B cell (primary cell): ENCODE results near the gene ASAP3. TPM values are rescaled to one million over a fixed set of nuclear protein-coding genes. Genes with fewer than 3 reads are reported as not detected.

Experiments used
- ATAC-seq: fragments of 200-7000 bp; cut with Tn5 transposase; one replicate; pipeline ENCODE4 v1.10.0; 2021; ENCODE audit warnings: low read depth, mild to moderate bottlenecking, moderate number of reproducible peaks, moderate library complexity
- CTCF ChIA-PET: fragments of 350-600 bp; sonication (Branson Sonifier 250); formaldehyde crosslinking; loops from one replicate; lab custom pipeline; 2021; ENCODE audit warnings: antibody characterized with exemption, inconsistent platforms; lab: Charles Lee
- POLR2A ChIA-PET: fragments of 350-600 bp; sonication (Branson Sonifier 250); formaldehyde crosslinking; loops from one replicate; lab custom pipeline; 2021; ENCODE audit warnings: antibody characterized with exemption; lab: Charles Lee
- DNase-seq: peaks from one replicate; pipeline ENCODE4 v3.0.0; 2013
- H2AFZ ChIP-seq: 2 replicates; pipeline ENCODE4 v1.6.1; 2012; ENCODE audit warnings: mild to moderate bottlenecking, low read depth, low read length; ENCODE audit not compliant: insufficient read depth, poor library complexity, severe bottlenecking
- H3K27ac ChIP-seq, 2 donors: 1 replicate in 1 of 2; 2 replicates in 1 of 2; pipeline ENCODE4 v1.5.1; 2012 to 2013; ENCODE audit warnings: low read length in 2 of 2, mild to moderate bottlenecking in 2 of 2, moderate library complexity in 1 of 2
- H3K27me3 ChIP-seq, 4 experiments: fragments of 200-600 bp in 1 of 4; sonication (generic) in 1 of 4; replicated peaks in 1 of 4; 1 replicate in 2 of 4; 2 replicates in 2 of 4; pipeline versions ENCODE4 v1.6.1 to v1.7.0; 2013 to 2016; ENCODE audit warnings: low read length in 3 of 4, mild to moderate bottlenecking in 2 of 4, mixed read lengths in 1 of 4, moderate library complexity in 1 of 4; ENCODE audit not compliant: insufficient read depth in 4 of 4, control insufficient read depth in 3 of 4; ENCODE audit errors: control extremely low read depth in 1 of 4
- H3K36me3 ChIP-seq, 2 experiments: replicated peaks in 1 of 2; 1 replicate in 1 of 2; 2 replicates in 1 of 2; pipeline versions ENCODE4 v1.6.1 to v1.7.1; 2013; ENCODE audit warnings: low read length in 1 of 2; ENCODE audit not compliant: insufficient read depth in 2 of 2, control insufficient read depth in 1 of 2; ENCODE audit errors: control extremely low read depth in 1 of 2, extremely low read depth in 1 of 2
- H3K4me1 ChIP-seq, 2 donors: fragments of 200-600 bp in 1 of 2; sonication (generic) in 1 of 2; 1 replicate in 1 of 2; 2 replicates in 1 of 2; pipeline versions ENCODE4 v1.5.1 to v1.6.1; 2013 to 2017; ENCODE audit warnings: low read length in 2 of 2; ENCODE audit not compliant: control insufficient read depth in 2 of 2, insufficient read depth in 2 of 2
- H3K4me2 ChIP-seq: replicated peaks from 2 replicates; pipeline ENCODE3; 2012; ENCODE audit warnings: mild to moderate bottlenecking, low read depth, low read length; ENCODE audit not compliant: poor library complexity, severe bottlenecking
- H3K4me3 ChIP-seq, 5 experiments: fragments of 200-600 bp in 1 of 5; sonication (generic) in 1 of 5; 1 replicate in 3 of 5; 2 replicates in 2 of 5; pipeline versions ENCODE4 v1.5.1 to v1.7.0; 2011 to 2016; ENCODE audit warnings: low read length in 4 of 5, mild to moderate bottlenecking in 4 of 5, low read depth in 2 of 5, control low read depth in 1 of 5, moderate library complexity in 1 of 5; ENCODE audit not compliant: insufficient read depth in 1 of 5; ENCODE audit errors: control extremely low read depth in 1 of 5, extremely low read depth in 1 of 5
- H3K79me2 ChIP-seq: fragments of 200-600 bp; sonication (generic); one replicate; pipeline ENCODE4 v1.6.0; 2016; ENCODE audit warnings: low read length; ENCODE audit not compliant: control insufficient read depth, insufficient read depth
- H3K9ac ChIP-seq: fragments of 200-600 bp; sonication (generic); 2 replicates; pipeline ENCODE4 v1.6.1; 2017; ENCODE audit warnings: mild to moderate bottlenecking, low read length, moderate library complexity
- H3K9me3 ChIP-seq, 3 donors: one replicate each; pipeline versions ENCODE4 v1.6.1 to v1.7.1; 2013; ENCODE audit warnings: low read length in 2 of 3; ENCODE audit not compliant: control insufficient read depth in 2 of 3, insufficient read depth in 1 of 3; ENCODE audit errors: control extremely low read depth in 1 of 3
- H4K20me1 ChIP-seq: 2 replicates; pipeline ENCODE4 v1.6.0; 2012; ENCODE audit warnings: mild to moderate bottlenecking, low read length; ENCODE audit not compliant: insufficient read depth, control insufficient read depth, poor library complexity, severe bottlenecking
- H3K27ac Mint-ChIP-seq: one replicate; pipeline ENCODE4 v1.8.0; 2021; ENCODE audit warnings: mixed read lengths
- H3K27me3 Mint-ChIP-seq: one replicate; pipeline ENCODE4 v1.8.0; 2021; ENCODE audit warnings: mixed read lengths
- H3K4me1 Mint-ChIP-seq: one replicate; pipeline ENCODE4 v1.8.0; 2021; ENCODE audit warnings: mixed read lengths
- H3K4me3 Mint-ChIP-seq: one replicate; pipeline ENCODE4 v1.8.0; 2021; ENCODE audit warnings: mixed read lengths
- H3K9me3 Mint-ChIP-seq: one replicate; pipeline ENCODE4 v1.8.0; 2022; ENCODE audit warnings: mixed read lengths; ENCODE audit not compliant: insufficient read depth
- EZH2 ChIP-seq: IDR thresholded peaks from 2 replicates; pipeline ENCODE4 v1.6.1; 2012; ENCODE audit warnings: borderline replicate concordance, low read depth, mild to moderate bottlenecking, moderate library complexity, low read length; ENCODE audit not compliant: insufficient read depth, poor library complexity, severe bottlenecking
- WGBS: methylation state at CpG from one replicate; pipeline ENCODE4 v1.1.5; 2013; ENCODE audit warnings: missing lambda C conversion rate; ENCODE audit not compliant: insufficient coverage; 5-methylcytosine and 5-hydroxymethylcytosine counted together
- intact Hi-C: fragments of 100-400 bp; cut with micrococcal nuclease; formaldehyde crosslinking; loops from one replicate; pipeline ENCODE4 v1.10.0; 2022
- polyA plus RNA-seq: library from polyadenylated mRNA; depleted of rRNA; stranded (reverse); fragments of >200 nt; gene quantifications from 2 replicates; pipeline ENCODE4 v1.2.3, GENCODE V29; 2012
- total RNA-seq, 2 donors: library from RNA; stranded (reverse); fragments of 120-200 nt in 1 of 2; gene quantifications; 1 replicate in 1 of 2; 2 replicates in 1 of 2; pipeline versions ENCODE4 v1.2.3 to v1.2.4, GENCODE V29; 2013 to 2022
- TF ChIP-seq, protein P1 (sequence below): fragments of 200-600 bp; IDR thresholded peaks from one replicate; pipeline ENCODE4 v1.8.0; 2022; ENCODE audit warnings: antibody characterized with exemption, mild to moderate bottlenecking

ASAP3 gene
- total and polyA plus RNA-seq, 2 donors (not counting 1 experiment from before 2014, with no cell fraction given) = 2.9 to 11.0 TPM

DNA sequence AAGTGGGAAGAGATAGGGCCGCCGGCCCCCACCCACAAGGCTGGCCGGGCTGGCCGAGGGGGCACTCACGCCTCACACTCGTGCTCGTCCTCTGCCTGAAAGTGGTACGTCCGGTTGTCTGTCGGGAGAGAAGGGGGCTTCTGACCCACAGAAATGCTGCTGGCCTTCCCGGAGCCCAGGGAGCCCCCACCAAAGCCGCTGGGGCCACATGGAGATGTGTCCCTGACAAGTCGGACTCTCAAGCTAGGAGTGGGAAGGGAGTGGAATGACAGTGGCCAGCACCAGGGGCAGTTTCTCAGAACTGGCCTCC is 46.7 kb downstream of the ASAP3 start:
- ChIA-PET POLR2A (no interaction called here), CTCF (no interaction called here)
- no peak for TF ChIP-seq EZH2
- TF ChIP-seq, protein P1, sequence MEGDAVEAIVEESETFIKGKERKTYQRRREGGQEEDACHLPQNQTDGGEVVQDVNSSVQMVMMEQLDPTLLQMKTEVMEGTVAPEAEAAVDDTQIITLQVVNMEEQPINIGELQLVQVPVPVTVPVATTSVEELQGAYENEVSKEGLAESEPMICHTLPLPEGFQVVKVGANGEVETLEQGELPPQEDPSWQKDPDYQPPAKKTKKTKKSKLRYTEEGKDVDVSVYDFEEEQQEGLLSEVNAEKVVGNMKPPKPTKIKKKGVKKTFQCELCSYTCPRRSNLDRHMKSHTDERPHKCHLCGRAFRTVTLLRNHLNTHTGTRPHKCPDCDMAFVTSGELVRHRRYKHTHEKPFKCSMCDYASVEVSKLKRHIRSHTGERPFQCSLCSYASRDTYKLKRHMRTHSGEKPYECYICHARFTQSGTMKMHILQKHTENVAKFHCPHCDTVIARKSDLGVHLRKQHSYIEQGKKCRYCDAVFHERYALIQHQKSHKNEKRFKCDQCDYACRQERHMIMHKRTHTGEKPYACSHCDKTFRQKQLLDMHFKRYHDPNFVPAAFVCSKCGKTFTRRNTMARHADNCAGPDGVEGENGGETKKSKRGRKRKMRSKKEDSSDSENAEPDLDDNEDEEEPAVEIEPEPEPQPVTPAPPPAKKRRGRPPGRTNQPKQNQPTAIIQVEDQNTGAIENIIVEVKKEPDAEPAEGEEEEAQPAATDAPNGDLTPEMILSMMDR = no peak
- Mint-ChIP-seq H3K27ac (no peak overlapping the region), H3K4me3 (no peak overlapping the region), H3K4me1 (no peaks in the 10 kb centered on the region), H3K27me3 (peaks cover 9% of the 10 kb centered on the region), H3K9me3 (no peaks in the 10 kb centered on the region)
- Histone ChIP-seq H3K79me2 (no peaks in the 10 kb centered on the region), H3K4me3 (no peak overlapping the region), H3K36me3 (no peaks in the 10 kb centered on the region), H4K20me1 (no peaks in the 10 kb centered on the region), H3K27me3 (peaks cover 0 to 2% (median 0%) of the 10 kb centered on the region in 4 experiments), H3K9ac (no peak overlapping the region), H3K27ac (no peak overlapping the region), H2AFZ (no peak overlapping the region), H3K4me1 (no peaks in the 10 kb centered on the region), H3K9me3 (no peaks in the 10 kb centered on the region), H3K4me2 (no peak overlapping the region)
- DNase-seq (no peak), ATAC-seq (no peak)
- intact Hi-C loops = no loop called here
- 98% methylated on average over 13 of the region's 13 CpGs for WGBS

DNA sequence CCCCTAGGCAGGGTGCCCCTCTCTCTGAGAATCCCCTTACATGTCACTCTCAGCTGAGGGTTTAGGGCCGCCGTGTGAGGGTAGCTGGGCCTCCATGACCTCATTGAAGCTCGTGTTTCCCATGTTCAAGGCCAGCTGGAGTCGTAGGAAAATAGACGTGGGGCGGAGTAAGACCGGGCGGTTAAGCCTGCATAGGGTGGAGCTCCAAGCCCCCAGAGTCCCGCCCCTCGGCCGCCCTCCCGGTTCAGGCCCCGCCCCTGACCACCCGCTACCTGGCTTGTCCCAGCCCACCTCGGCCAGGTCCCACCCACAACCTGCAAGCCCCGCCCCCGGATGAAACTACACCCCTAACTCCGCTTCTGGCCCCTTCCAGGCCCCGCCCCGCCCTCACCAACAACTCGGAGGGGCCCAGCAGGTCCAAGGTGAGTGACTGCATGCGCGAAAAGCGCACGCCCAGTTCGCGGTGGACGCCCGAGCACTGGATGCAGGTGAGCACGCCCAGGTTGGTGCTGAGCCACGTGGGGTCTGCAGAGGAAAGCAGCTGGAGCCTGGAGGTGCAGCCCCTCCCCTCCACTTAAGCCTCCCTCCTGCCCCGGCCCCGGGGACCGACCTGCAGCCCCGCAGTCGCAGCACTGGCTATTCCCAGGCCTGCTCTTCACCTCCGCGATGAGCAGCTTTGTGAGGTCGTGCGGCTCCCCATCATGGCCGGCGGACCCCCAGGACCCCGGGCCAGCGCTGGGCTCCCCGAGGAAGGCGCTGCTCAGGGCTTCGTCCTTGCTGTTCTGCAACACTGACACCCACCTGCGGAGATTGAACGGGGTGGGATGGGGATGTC is 47.2 kb downstream of the ASAP3 start:
- Histone ChIP-seq H3K4me2 (peak overlapping the region; percentile 38), H3K9ac (no peak overlapping the region), H3K4me1 (no peaks in the 10 kb centered on the region), H3K9me3 (no peaks in the 10 kb centered on the region), H3K27ac (no peak overlapping the region), H2AFZ (no peak overlapping the region), H3K79me2 (no peaks in the 10 kb centered on the region), H3K36me3 (no peaks in the 10 kb centered on the region), H3K4me3 (no peak overlapping the region), H4K20me1 (no peaks in the 10 kb centered on the region), H3K27me3 (peaks cover 0 to 2% (median 0%) of the 10 kb centered on the region in 4 experiments)
- intact Hi-C loops = no loop called here
- H3K9me3 Mint-ChIP-seq = no peaks in the 10 kb centered on the region
- H3K4me1 Mint-ChIP-seq = no peaks in the 10 kb centered on the region
- H3K4me3 Mint-ChIP-seq = no peak overlapping the region
- H3K27ac Mint-ChIP-seq = no peak overlapping the region
- H3K27me3 Mint-ChIP-seq = peaks cover 9% of the 10 kb centered on the region
- TF ChIP-seq, protein P1 = no peak
- no peak for TF ChIP-seq EZH2
- DNase-seq (peak; percentile 36), ATAC-seq (peak; percentile 49)
- CTCF ChIA-PET = no interaction called here
- POLR2A ChIA-PET = no interaction called here
- 74% methylated on average over 45 of the region's 49 CpGs for WGBS
